Measurements from ENCODE around the gene CACNA1C. TPM values are rescaled to one million over a fixed set of nuclear protein-coding genes. Genes with fewer than 3 reads are reported as not detected.

The CACNA1C gene
- total RNA-seq, 4 donors from 2014 or later: 44.1 to 104 (median 49.4) TPM

GRCh38 chr12:2664721-2665577, 612.2 kb downstream of the CACNA1C start:
- WGBS: 82% methylated on average over 7 of the region's 7 CpGs
- no peaks in the 10 kb centered on the region for H3K4me1 ChIP-seq
- peaks cover 34 to 89% (median 81%) of the 10 kb centered on the region in 4 donors for H3K36me3 ChIP-seq
- intact Hi-C loops (cut with DNase I): no loop called here
- TF ChIP-seq EP300 (IDR thresholded peaks at IDR 0.05) (no peak), POLR2A (IDR thresholded peaks at IDR 0.05; ENCODE audit: low read depth) (no peak), POLR2AphosphoS5 (IDR thresholded peaks at IDR 0.05) (no peak)
- TF ChIP-seq, protein P1, sequence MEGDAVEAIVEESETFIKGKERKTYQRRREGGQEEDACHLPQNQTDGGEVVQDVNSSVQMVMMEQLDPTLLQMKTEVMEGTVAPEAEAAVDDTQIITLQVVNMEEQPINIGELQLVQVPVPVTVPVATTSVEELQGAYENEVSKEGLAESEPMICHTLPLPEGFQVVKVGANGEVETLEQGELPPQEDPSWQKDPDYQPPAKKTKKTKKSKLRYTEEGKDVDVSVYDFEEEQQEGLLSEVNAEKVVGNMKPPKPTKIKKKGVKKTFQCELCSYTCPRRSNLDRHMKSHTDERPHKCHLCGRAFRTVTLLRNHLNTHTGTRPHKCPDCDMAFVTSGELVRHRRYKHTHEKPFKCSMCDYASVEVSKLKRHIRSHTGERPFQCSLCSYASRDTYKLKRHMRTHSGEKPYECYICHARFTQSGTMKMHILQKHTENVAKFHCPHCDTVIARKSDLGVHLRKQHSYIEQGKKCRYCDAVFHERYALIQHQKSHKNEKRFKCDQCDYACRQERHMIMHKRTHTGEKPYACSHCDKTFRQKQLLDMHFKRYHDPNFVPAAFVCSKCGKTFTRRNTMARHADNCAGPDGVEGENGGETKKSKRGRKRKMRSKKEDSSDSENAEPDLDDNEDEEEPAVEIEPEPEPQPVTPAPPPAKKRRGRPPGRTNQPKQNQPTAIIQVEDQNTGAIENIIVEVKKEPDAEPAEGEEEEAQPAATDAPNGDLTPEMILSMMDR (IDR thresholded peaks at IDR 0.05): no peak
- H3K4me3 ChIP-seq: no peak overlapping the region
- H3K27me3 ChIP-seq: no peaks in the 10 kb centered on the region
- no peaks in the 10 kb centered on the region for H3K9me3 ChIP-seq
- H3K27ac ChIP-seq (replicated peaks in 1 of 4): no peak overlapping the region
- no peak for DNase-seq (ENCODE audit: extremely low spot score)

DNA sequence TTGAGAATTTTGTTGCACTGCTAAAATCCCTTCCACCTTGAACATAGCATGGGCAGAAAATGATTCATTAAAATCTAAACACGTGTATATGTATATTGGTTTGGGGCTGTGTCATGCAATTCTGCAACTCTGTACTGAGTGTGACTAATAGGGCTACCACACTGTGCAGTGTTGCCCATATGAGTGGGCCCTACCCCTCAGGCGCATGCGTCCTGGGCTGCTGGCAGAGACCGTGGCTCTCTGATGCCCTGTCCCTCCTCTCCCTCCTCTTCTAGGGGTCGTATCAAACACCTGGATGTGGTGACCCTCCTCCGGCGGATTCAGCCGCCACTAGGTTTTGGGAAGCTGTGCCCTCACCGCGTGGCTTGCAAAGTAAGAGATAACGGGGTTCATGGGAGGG, 613.6 kb downstream of the CACNA1C start:
- intact Hi-C loops (cut with DNase I): no loop called here
- DNase-seq (ENCODE audit: extremely low spot score): no peak
- TF ChIP-seq POLR2AphosphoS5 (IDR thresholded peaks at IDR 0.05) (no peak), EP300 (IDR thresholded peaks at IDR 0.05) (no peak), POLR2A (IDR thresholded peaks at IDR 0.05; ENCODE audit: low read depth) (no peak)
- peaks cover 35 to 93% (median 86%) of the 10 kb centered on the region in 4 donors for H3K36me3 ChIP-seq
- no peaks in the 10 kb centered on the region for H3K27me3 ChIP-seq
- WGBS: 82% methylated on average over 11 of the region's 11 CpGs
- no peaks in the 10 kb centered on the region for H3K9me3 ChIP-seq
- no peak overlapping the region for H3K27ac ChIP-seq (replicated peaks in 1 of 4)
- no peak overlapping the region for H3K4me3 ChIP-seq
- no peaks in the 10 kb centered on the region for H3K4me1 ChIP-seq

DNA sequence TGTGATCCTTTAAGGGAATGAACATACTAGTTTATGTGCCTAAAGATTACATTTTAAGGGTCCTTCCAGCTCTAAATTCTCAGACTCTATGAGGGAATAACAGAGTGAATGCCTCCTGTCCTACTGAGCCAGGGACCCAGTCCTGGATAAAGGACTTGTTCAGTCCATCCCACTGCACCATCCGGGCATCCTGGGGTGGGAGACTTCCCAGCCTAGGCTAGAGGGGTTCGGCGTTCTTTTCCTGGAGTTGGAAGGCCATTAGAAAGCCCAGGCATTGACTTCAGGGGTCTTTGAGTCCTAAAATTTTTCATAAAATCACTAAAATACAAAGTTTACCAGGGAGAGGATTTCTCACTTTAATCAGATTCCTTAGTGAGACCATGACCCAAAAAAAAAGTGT, 614.1 kb downstream of the CACNA1C start:
- no peak for DNase-seq (ENCODE audit: extremely low spot score)
- H3K36me3 ChIP-seq: peaks cover 35 to 96% (median 88%) of the 10 kb centered on the region in 4 donors
- no peaks in the 10 kb centered on the region for H3K27me3 ChIP-seq
- TF ChIP-seq EP300 (IDR thresholded peaks at IDR 0.05) (no peak), POLR2A (IDR thresholded peaks at IDR 0.05; ENCODE audit: low read depth) (no peak), POLR2AphosphoS5 (IDR thresholded peaks at IDR 0.05) (no peak)
- TF ChIP-seq, protein P1 (IDR thresholded peaks at IDR 0.05): no peak
- WGBS: 85% methylated on average over 3 of the region's 3 CpGs
- no peak overlapping the region for H3K27ac ChIP-seq (replicated peaks in 1 of 4)
- intact Hi-C loops (cut with DNase I): no loop called here
- H3K4me3 ChIP-seq: no peak overlapping the region
- no peaks in the 10 kb centered on the region for H3K9me3 ChIP-seq
- H3K4me1 ChIP-seq: no peaks in the 10 kb centered on the region

DNA sequence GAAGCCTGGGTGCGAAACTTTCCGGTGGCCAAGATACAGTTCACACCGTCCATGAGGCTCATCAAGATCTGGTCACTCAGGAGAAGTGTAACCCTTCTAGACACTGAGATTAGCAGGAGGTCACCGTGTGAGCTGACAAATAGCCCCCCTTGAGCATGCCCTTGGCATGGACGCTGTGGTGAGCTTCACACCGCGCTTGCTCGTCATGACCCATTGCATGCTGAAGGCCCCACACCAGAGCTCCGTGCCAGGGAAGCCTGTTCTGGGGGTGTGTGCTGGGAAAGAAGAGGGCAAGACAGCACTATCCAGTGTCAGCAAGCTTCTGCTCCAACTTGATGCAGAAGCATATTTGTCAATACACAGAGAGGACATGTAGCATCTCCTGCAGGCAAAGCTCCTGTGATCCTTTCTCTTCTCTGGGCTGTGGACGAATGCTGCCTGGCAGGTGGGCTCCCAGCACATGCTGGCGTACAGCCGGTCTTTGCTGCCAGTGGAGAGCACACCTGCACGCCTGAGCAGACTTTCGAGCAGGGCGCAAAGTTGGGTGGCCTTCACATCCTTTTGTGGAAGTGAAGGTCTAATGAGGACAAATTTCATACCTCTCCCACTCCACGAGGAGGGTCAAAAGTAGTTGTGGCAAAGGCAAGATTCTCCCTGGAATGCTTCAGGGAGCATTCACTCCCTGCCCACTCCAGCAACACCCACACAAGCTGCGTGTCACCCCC, 615.1 kb downstream of the CACNA1C start:
- no peak overlapping the region for H3K4me3 ChIP-seq
- no peak overlapping the region for H3K27ac ChIP-seq (replicated peaks in 1 of 4)
- H3K36me3 ChIP-seq: peaks cover 35 to 99% (median 94%) of the 10 kb centered on the region in 4 donors
- no peaks in the 10 kb centered on the region for H3K9me3 ChIP-seq
- no peak for DNase-seq (ENCODE audit: extremely low spot score)
- H3K4me1 ChIP-seq: no peaks in the 10 kb centered on the region
- WGBS: 89% methylated on average over 10 of the region's 17 CpGs
- TF ChIP-seq EP300 (IDR thresholded peaks at IDR 0.05) (no peak), POLR2A (IDR thresholded peaks at IDR 0.05; ENCODE audit: low read depth) (no peak), POLR2AphosphoS5 (IDR thresholded peaks at IDR 0.05) (no peak)
- TF ChIP-seq, protein P1 (IDR thresholded peaks at IDR 0.05): no peak
- intact Hi-C loops (cut with DNase I): no loop called here
- H3K27me3 ChIP-seq: no peaks in the 10 kb centered on the region

- TF ChIP-seq POLR2AphosphoS5 (IDR thresholded peaks at IDR 0.05) (no peak), EP300 (IDR thresholded peaks at IDR 0.05) (no peak), POLR2A (IDR thresholded peaks at IDR 0.05; ENCODE audit: low read depth) (no peak)
- TF ChIP-seq, protein P1 (IDR thresholded peaks at IDR 0.05): no peak
- 98% methylated on average over 9 of the region's 17 CpGs for WGBS
- H3K36me3 ChIP-seq: peaks cover 35 to 97% (median 94%) of the 10 kb centered on the region in 4 donors
- H3K27ac ChIP-seq (replicated peaks in 1 of 4): no peak overlapping the region
- H3K4me3 ChIP-seq: no peak overlapping the region
- H3K4me1 ChIP-seq: no peaks in the 10 kb centered on the region
- intact Hi-C loops (cut with DNase I): no loop called here
- no peaks in the 10 kb centered on the region for H3K9me3 ChIP-seq
- no peak for DNase-seq (ENCODE audit: extremely low spot score)
- no peaks in the 10 kb centered on the region for H3K27me3 ChIP-seq
Observed at GRCh38 chr12:2668816-2669215, 616.0 kb downstream of the CACNA1C start.
